ENCODE measurements around the gene BCL6.

DNA sequence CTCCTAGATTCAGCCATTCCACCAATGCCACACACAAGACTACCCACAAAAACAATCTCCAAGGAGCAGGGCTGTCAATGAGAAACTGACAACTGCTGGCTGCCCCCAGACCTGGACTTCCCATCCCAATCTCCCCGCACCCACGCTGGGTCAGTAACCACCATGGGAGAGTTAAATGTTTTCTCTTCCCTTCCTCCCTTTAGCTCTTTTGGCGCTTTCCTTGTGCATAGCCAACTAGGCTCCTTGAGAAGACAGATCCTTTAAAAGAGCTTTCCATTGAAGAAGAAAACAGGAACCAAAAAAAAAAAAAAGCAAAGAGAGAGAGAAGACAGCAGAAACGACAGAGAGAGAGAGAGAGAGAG is 8.3 kb downstream of the BCL6 start:
- TF ChIP-seq, protein P1, sequence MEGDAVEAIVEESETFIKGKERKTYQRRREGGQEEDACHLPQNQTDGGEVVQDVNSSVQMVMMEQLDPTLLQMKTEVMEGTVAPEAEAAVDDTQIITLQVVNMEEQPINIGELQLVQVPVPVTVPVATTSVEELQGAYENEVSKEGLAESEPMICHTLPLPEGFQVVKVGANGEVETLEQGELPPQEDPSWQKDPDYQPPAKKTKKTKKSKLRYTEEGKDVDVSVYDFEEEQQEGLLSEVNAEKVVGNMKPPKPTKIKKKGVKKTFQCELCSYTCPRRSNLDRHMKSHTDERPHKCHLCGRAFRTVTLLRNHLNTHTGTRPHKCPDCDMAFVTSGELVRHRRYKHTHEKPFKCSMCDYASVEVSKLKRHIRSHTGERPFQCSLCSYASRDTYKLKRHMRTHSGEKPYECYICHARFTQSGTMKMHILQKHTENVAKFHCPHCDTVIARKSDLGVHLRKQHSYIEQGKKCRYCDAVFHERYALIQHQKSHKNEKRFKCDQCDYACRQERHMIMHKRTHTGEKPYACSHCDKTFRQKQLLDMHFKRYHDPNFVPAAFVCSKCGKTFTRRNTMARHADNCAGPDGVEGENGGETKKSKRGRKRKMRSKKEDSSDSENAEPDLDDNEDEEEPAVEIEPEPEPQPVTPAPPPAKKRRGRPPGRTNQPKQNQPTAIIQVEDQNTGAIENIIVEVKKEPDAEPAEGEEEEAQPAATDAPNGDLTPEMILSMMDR (IDR thresholded peaks at IDR 0.05): no peak
- no peak for TF ChIP-seq POLR2A (IDR thresholded peaks at IDR 0.05)
